Activated naive CD4-positive, alpha-beta T cell treated with Interleukin-2 at 50 U/mL for 16 hours (primary cell): Measurements from ENCODE around the gene UBA5.

ENCODE experiments used
- DNase-seq: peaks from one replicate; pipeline ENCODE4 v3.0.0-alpha.2; 2020

Gene UBA5

DNA sequence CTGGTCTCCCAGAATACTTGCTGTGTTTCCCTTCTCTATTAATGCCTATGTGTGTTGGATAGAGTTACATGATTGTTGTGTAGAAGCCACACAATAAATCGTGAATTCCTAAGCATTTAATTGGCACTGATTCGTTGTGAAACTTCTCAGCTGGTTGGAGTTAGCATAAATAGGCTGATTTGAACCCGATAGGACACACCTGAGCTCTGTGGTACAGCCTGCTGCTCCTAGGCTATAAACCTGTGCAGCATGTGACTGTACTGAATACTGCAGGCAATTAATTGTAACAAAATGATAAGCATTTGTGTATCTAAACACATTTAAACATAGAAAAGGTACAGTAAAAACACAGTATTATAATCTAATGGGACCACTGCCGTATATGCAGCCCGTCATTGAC is 5.4 kb upstream of the UBA5 start:
- no peak for DNase-seq

DNA sequence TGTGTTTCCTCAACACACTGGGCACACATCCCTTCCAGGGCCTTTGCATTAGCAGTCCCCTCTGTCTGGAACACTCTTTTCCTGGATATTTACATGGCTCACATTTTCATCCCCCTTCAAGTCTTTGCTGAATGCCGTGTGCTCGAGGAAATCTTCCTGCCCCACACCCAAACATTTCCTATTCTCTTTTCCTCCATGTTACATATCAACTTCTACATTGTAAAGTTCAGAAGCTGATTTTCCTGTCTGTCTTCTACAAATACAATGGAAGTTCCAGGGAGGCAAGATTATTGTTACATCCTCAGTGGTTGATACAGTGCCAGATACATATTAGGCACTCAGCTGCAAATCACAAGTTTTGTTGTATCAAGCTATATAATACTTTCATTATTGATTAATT is 4.7 kb upstream of the UBA5 start:
- DNase-seq: no peak

DNA sequence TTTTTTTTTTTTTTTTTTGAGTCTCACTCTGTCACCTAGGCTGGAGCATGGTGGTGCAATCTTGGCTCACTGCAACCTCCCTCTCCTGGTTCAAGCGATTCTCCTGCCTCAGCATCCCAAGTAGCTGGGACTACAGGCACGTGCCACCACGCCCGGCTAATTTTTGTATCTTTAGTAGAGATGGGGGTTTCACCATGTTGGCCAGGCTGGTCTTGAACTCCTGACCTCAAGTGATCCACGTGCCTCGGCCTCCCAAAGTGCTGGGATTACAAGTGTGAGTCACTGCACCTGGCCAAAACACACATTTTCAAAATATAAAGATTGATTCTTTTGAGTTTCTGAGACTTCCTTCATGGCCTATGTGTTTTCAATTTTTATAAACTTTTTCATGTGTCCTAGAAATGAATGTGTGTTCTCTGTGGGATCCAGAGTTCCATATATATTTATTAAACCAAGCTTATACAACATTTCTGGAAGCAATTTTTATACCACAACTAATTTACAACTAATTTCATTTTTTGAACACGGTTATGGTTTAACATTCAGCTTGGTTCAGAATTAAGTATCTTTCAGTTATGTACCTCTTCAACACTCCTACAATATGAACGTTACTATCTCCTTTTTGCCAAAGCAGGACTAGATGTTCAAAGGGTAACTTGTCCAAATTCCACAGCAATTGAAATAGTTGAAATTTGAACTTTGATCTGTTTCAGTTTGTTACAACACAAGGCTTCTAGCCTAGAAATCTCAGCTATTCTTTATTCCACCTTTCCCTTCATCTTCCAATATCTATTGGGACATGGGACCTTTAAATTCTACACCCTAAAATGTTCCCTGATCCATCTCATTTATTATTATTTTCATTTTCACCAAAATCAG is 2.0 kb upstream of the UBA5 start:
- DNase-seq: no peak

- DNase-seq: no peak
These were observed 1.1 kb upstream of the UBA5 start for GRCh38 chr3:132659000-132659364.

- peak; percentile 29 for DNase-seq
These were observed 621 bp upstream of the UBA5 start, which contains the start of gene ACAD11 for GRCh38 chr3:132659365-132660051. ACAD11 (minus strand) TSS chr3:132659809; CDS start chr3:132659751, 58 bp downstream.

DNA sequence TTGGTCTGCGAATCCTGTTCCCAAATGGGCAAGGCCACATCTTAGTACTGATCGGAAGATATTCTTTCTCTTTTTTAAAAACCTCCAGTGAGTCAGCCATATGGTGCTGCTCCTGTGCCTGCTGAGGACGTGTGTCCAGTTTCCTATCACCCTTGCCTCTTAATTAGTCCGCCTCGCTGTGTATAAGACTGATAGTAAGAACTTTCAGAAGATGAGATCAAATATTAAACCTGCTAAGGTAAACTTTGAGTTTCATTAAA is 612 bp downstream of the UBA5 start:
- DNase-seq: no peak

DNA sequence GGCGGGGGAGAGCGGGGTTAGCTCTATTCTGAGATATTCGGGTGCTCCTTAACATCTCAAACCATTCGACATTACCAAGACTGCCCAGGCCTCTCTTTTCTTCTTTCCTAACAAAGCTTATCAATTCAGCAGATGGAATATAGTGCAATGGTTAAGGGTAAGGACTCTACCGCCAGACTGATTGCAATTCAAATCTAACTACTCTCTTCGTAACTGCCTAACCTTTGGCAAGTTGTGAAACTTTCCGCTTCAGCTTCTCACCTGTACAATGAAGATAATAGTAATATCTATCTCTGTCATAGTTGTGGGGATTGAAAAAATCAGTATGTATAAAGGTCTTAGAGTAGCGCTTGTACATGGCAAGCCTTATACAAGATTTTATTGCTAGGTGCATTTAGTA is 972 bp downstream of the UBA5 start:
- no peak for DNase-seq

- no peak for DNase-seq
These were observed 2.1 kb downstream of the UBA5 start for GRCh38 chr3:132662212-132662611.

DNA sequence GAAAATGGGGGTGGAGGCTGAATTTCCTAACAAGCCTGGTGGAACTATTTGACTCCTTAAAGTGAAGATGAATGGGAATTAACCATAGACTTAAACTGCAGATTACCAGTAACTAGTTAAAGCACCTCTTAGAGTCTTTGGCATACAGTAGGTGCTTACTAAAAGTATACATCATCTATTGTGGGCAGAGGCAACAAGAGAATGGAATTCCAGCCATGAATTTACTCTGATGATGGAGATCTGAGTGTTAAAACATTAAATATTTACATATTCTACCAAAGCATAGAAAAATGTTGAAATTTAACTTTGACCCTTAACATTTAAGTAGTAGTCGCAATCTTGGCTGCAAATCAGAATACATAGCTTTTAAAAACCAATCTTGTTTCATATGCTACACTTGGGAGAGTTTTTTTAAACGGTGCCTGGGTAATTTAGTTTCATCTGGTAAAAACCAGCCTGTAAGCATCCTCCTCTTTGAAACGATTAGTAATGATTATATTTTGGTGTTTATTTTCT is 5.2 kb downstream of the UBA5 start:
- DNase-seq: no peak

- no peak for DNase-seq
These were observed 9.2 kb downstream of the UBA5 start for GRCh38 chr3:132669256-132669777.

- DNase-seq: no peak
These were observed 15.3 kb downstream of the UBA5 start for GRCh38 chr3:132675408-132675807.

GRCh38 chr3:132679911-132680310 is 19.8 kb downstream of the UBA5 start:
- DNase-seq: no peak

- no peak for DNase-seq
These were observed 21.3 kb downstream of the UBA5 start for GRCh38 chr3:132681421-132681820.

DNA sequence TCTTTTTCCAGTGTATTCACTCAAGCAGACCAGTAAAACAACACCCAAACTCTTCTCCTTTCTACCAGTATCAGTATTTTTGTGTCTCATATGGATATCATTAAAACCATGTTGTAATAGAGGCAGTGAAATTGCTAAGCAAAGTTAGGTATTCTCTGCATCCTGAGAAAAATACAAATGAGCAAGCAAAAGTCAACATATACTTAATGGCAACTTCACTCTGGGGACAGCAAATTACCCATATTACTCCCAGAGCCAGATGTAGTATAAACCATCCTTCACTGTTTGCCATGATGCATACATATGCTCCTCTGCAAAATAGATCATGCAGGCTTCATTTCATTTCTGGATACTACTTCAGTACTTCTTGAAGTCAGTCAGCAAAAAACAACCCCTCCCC is 22.1 kb downstream of the UBA5 start:
- no peak for DNase-seq

DNA sequence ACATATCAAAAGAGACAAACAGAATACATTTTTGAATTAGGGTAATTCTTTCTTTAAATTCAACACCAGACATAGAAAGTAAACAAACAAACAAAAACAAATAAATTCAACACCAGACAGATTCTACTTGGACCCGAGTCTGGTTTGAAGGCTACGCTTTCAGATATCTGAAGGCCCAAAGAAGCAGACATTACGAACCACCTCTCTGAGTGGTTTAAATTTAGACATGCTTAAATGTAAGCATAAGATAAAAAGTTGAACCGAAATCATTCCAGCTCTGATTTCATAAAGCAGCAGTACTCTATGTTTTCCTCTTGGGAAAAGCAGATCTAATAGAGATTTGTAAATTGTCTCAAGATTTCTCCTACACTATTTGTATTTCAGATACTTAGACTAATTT is 29.9 kb downstream of the UBA5 start:
- DNase-seq: no peak

DNA sequence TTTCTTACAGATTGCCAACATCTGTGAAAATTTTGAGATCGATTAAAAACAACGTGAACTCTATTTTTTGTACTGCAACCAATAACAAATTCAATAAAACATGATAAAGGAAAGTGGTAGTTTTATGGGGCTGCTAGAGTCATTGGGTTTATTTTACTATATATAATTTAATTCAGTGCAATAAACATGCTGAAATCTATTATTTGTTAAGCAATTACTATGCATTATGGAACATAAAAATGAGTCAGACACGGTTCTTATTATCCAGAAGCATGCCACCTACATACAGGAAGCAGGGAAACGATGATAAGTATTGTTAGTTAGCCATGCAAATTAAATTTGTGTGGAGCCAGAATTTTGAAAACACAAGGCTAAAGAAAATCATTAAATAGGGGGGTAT is 34.9 kb downstream of the UBA5 start:
- DNase-seq: no peak

GRCh38 chr3:132695422-132695821 is 35.3 kb downstream of the UBA5 start:
- DNase-seq: no peak

GRCh38 chr3:132703733-132704132 is 43.6 kb downstream of the UBA5 start:
- DNase-seq: no peak

GRCh38 chr3:132709761-132710160 is 49.6 kb downstream of the UBA5 start:
- DNase-seq: no peak

DNA sequence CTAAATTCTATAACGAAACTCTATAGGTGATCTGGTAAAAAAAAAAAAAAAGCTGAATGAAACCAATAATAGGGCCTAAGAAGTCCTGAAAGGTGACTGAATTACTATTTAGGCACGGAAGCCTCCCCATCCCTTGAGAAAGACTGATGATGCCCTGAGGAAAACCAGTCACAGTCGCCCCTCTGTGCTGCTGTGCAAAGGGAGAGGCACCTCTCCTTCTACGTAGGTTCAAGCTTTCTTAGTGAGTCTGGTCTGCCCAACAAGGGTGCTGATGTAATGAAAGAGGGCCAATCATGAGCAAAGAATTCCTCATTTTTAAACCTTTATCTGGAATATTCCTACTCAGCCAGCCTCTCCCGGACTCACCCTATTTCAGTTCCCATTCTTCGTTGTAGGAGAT is 50.2 kb downstream of the UBA5 start:
- no peak for DNase-seq

GRCh38 chr3:132713977-132714727 is 54.0 kb downstream of the UBA5 start:
- no peak for DNase-seq

- DNase-seq: no peak
These were observed 56.2 kb downstream of the UBA5 start for GRCh38 chr3:132716372-132716771.

GRCh38 chr3:132720228-132720627 is 60.1 kb downstream of the UBA5 start:
- no peak for DNase-seq
